ENCODE data around the gene TAOK3. TPM values are rescaled to one million over a fixed set of nuclear protein-coding genes. Genes with fewer than 3 reads are reported as not detected.
A peak's percentile ranks its signal among the peaks of the same experiment; 100 is the strongest.

Gene TAOK3
- total RNA-seq, 3 donors from 2014 or later (not counting 1 experiment from before 2014, with no cell fraction given), result 155 to 166 (median 157) TPM

DNA sequence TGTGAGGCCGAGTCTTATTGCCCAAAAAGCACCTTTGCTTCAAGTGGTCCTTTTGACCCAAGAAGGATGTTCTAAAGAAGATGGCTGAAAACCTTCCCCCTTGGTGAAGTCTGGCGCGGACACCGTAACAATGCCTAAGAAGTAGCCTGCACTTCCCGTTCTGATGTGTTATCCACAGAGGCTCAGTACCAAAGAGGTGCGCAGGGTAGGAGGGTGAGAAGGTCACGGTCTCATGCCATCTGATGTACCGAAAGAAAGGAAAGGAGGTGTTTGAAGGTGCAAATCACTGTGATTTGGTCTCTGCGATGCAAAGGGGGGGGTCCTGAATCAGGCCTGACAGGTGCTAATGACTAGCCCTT is 226.9 kb downstream of the TAOK3 start:
- Histone ChIP-seq H3K9me3 (ENCODE audit: control insufficient read depth, insufficient read depth, low read length) (no peaks in the 10 kb centered on the region), H3K36me3 (ENCODE audit: control insufficient read depth, insufficient read depth, low read length) (peaks cover 30% of the 10 kb centered on the region), H3K4me3 (ENCODE audit: low read length) (no peak overlapping the region), H3K27me3 (ENCODE audit: control insufficient read depth, insufficient read depth, low read length) (no peaks in the 10 kb centered on the region), H3K27ac (ENCODE audit: low read length) (no peak overlapping the region), H3K4me1 (ENCODE audit: control insufficient read depth, insufficient read depth, low read length) (no peaks in the 10 kb centered on the region)
- Mint-ChIP-seq H3K9me3 (no peaks in the 10 kb centered on the region), H3K27me3 (ENCODE audit: low read depth in 2 of 2) (no peaks in the 10 kb centered on the region), H3K27ac (peak overlapping the region in 1 of 2 donors; percentile 54), H3K4me3 (no peak overlapping the region), H3K4me1 (no peaks in the 10 kb centered on the region), H3K36me3 (peaks cover 12% of the 10 kb centered on the region)
- intact Hi-C loops (cut with micrococcal nuclease), result no loop called here
- DNase-seq (no peak), ATAC-seq (no peak)
- WGBS (ENCODE audit: insufficient coverage), result 95% methylated on average over 9 of the region's 9 CpGs
- TF ChIP-seq, protein P1, sequence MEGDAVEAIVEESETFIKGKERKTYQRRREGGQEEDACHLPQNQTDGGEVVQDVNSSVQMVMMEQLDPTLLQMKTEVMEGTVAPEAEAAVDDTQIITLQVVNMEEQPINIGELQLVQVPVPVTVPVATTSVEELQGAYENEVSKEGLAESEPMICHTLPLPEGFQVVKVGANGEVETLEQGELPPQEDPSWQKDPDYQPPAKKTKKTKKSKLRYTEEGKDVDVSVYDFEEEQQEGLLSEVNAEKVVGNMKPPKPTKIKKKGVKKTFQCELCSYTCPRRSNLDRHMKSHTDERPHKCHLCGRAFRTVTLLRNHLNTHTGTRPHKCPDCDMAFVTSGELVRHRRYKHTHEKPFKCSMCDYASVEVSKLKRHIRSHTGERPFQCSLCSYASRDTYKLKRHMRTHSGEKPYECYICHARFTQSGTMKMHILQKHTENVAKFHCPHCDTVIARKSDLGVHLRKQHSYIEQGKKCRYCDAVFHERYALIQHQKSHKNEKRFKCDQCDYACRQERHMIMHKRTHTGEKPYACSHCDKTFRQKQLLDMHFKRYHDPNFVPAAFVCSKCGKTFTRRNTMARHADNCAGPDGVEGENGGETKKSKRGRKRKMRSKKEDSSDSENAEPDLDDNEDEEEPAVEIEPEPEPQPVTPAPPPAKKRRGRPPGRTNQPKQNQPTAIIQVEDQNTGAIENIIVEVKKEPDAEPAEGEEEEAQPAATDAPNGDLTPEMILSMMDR (IDR thresholded peaks at IDR 0.05), result no peak

GRCh38 chr12:118145113-118145797 is 227.5 kb downstream of the TAOK3 start:
- Mint-ChIP-seq H3K27me3 (ENCODE audit: low read depth in 2 of 2) (no peaks in the 10 kb centered on the region), H3K4me1 (no peaks in the 10 kb centered on the region), H3K9me3 (no peaks in the 10 kb centered on the region), H3K36me3 (peaks cover 7% of the 10 kb centered on the region), H3K4me3 (no peak overlapping the region), H3K27ac (peak overlapping the region in 1 of 2 donors; percentile 54)
- WGBS (ENCODE audit: insufficient coverage), result 80% methylated on average over 7 of the region's 7 CpGs
- intact Hi-C loops (cut with micrococcal nuclease), result no loop called here
- no peaks in the 10 kb centered on the region for H3K9me3 ChIP-seq (ENCODE audit: control insufficient read depth, insufficient read depth, low read length)
- H3K4me1 ChIP-seq (ENCODE audit: control insufficient read depth, insufficient read depth, low read length), result no peaks in the 10 kb centered on the region
- DNase-seq (no peak), ATAC-seq (no peak)
- no peak overlapping the region for H3K4me3 ChIP-seq (ENCODE audit: low read length)
- no peak overlapping the region for H3K27ac ChIP-seq (ENCODE audit: low read length)
- H3K27me3 ChIP-seq (ENCODE audit: control insufficient read depth, insufficient read depth, low read length), result no peaks in the 10 kb centered on the region
- H3K36me3 ChIP-seq (ENCODE audit: control insufficient read depth, insufficient read depth, low read length), result peaks cover 27% of the 10 kb centered on the region
- TF ChIP-seq, protein P1 (IDR thresholded peaks at IDR 0.05), result no peak

GRCh38 chr12:118144499-118144898 is 228.2 kb downstream of the TAOK3 start:
- intact Hi-C loops (cut with micrococcal nuclease), result no loop called here
- no peaks in the 10 kb centered on the region for H3K9me3 ChIP-seq (ENCODE audit: control insufficient read depth, insufficient read depth, low read length)
- no peak for ATAC-seq
- 97% methylated on average over 13 of the region's 13 CpGs for WGBS (ENCODE audit: insufficient coverage)
- peaks cover 24% of the 10 kb centered on the region for H3K36me3 ChIP-seq (ENCODE audit: control insufficient read depth, insufficient read depth, low read length)
- H3K4me1 Mint-ChIP-seq, result no peaks in the 10 kb centered on the region
- DNase-seq, result no peak
- H3K4me3 Mint-ChIP-seq, result no peak overlapping the region
- H3K27me3 Mint-ChIP-seq (ENCODE audit: low read depth in 2 of 2), result no peaks in the 10 kb centered on the region
- H3K27ac ChIP-seq (ENCODE audit: low read length), result no peak overlapping the region
- no peaks in the 10 kb centered on the region for H3K9me3 Mint-ChIP-seq
- H3K27ac Mint-ChIP-seq, result peak overlapping the region in 1 of 2 donors; percentile 54
- TF ChIP-seq, protein P1 (IDR thresholded peaks at IDR 0.05), result no peak
- H3K4me3 ChIP-seq (ENCODE audit: low read length), result no peak overlapping the region
- peaks cover 6% of the 10 kb centered on the region for H3K36me3 Mint-ChIP-seq
- H3K4me1 ChIP-seq (ENCODE audit: control insufficient read depth, insufficient read depth, low read length), result no peaks in the 10 kb centered on the region
- H3K27me3 ChIP-seq (ENCODE audit: control insufficient read depth, insufficient read depth, low read length), result no peaks in the 10 kb centered on the region

GRCh38 chr12:118140825-118141224 is 231.9 kb downstream of the TAOK3 start:
- TF ChIP-seq, protein P1 (IDR thresholded peaks at IDR 0.05), result no peak
- H3K36me3 Mint-ChIP-seq, result no peaks in the 10 kb centered on the region
- H3K4me1 Mint-ChIP-seq, result peaks cover 6 to 15% of the 10 kb centered on the region in 2 donors
- DNase-seq (no peak), ATAC-seq (no peak)
- intact Hi-C loops (cut with micrococcal nuclease), result no loop called here
- no peak overlapping the region for H3K27ac Mint-ChIP-seq
- 97% methylated on average over 8 of the region's 8 CpGs for WGBS (ENCODE audit: insufficient coverage)
- Histone ChIP-seq H3K27ac (ENCODE audit: low read length) (no peak overlapping the region), H3K4me1 (ENCODE audit: control insufficient read depth, insufficient read depth, low read length) (peaks cover 12% of the 10 kb centered on the region), H3K4me3 (ENCODE audit: low read length) (no peak overlapping the region), H3K9me3 (ENCODE audit: control insufficient read depth, insufficient read depth, low read length) (no peaks in the 10 kb centered on the region), H3K27me3 (ENCODE audit: control insufficient read depth, insufficient read depth, low read length) (no peaks in the 10 kb centered on the region), H3K36me3 (ENCODE audit: control insufficient read depth, insufficient read depth, low read length) (peaks cover 21% of the 10 kb centered on the region)
- no peaks in the 10 kb centered on the region for H3K9me3 Mint-ChIP-seq
- H3K4me3 Mint-ChIP-seq, result no peak overlapping the region
- no peaks in the 10 kb centered on the region for H3K27me3 Mint-ChIP-seq (ENCODE audit: low read depth in 2 of 2)

All from natural killer cell (primary cell).